OCI-LY1 (cell line): ENCODE results near the gene MYMX.

Experiments
- H2AFZ ChIP-seq: fragments of 200-600 bp; sonication (generic), shearing (Covaris generic); 2 replicates; pipeline ENCODE4 v1.6.0; 2014; ENCODE audit warnings: antibody characterized with exemption, mild to moderate bottlenecking, low read length
- H3F3A ChIP-seq: fragments of 200-600 bp; sonication (generic), shearing (Covaris generic); 2 replicates; pipeline ENCODE4 v1.6.0; 2014; ENCODE audit warnings: mild to moderate bottlenecking, antibody characterized with exemption, low read length, moderate library complexity; ENCODE audit not compliant: insufficient read depth
- H3K27ac ChIP-seq: fragments of 200-600 bp; sonication (generic); 2 replicates; pipeline ENCODE4 v1.5.1; 2014; ENCODE audit warnings: low read length, mixed run types, mild to moderate bottlenecking, low read depth; ENCODE audit not compliant: poor library complexity, severe bottlenecking
- H3K27me3 ChIP-seq: fragments of 200-600 bp; sonication (generic); 2 replicates; pipeline ENCODE4 v1.6.0; 2014; ENCODE audit warnings: antibody characterized with exemption, mild to moderate bottlenecking, low read length, moderate library complexity; ENCODE audit not compliant: insufficient read depth
- H3K36me3 ChIP-seq: fragments of 200-600 bp; sonication (generic); 2 replicates; pipeline ENCODE4 v1.6.1; 2014; ENCODE audit warnings: mild to moderate bottlenecking, antibody characterized with exemption, low read length, moderate library complexity, mixed read lengths; ENCODE audit not compliant: insufficient read depth
- H3K4me1 ChIP-seq: fragments of 200-600 bp; sonication (generic); 2 replicates; pipeline ENCODE4 v1.5.1; 2014; ENCODE audit warnings: mild to moderate bottlenecking, low read length, moderate library complexity; ENCODE audit not compliant: insufficient read depth, severe bottlenecking
- H3K4me2 ChIP-seq: fragments of 200-600 bp; sonication (generic), shearing (Covaris generic); 2 replicates; pipeline ENCODE4 v1.6.1; 2014; ENCODE audit warnings: low read length
- H3K4me3 ChIP-seq: fragments of 200-600 bp; sonication (generic); 2 replicates; pipeline ENCODE4 v1.5.1; 2014; ENCODE audit warnings: low read length, low read depth, mild to moderate bottlenecking, mixed read lengths; ENCODE audit not compliant: poor library complexity, severe bottlenecking
- H3K79me2 ChIP-seq: fragments of 200-600 bp; shearing (Covaris generic); 2 replicates; pipeline ENCODE4 v1.6.1; 2016; ENCODE audit warnings: mixed run types, low read length, mixed read lengths; ENCODE audit not compliant: insufficient read depth
- H3K9ac ChIP-seq: fragments of 200-600 bp; sonication (generic), shearing (Covaris generic); 2 replicates; pipeline ENCODE4 v1.6.1; 2014; ENCODE audit warnings: mild to moderate bottlenecking, low read length, mixed read lengths
- H3K9me2 ChIP-seq: fragments of 200-600 bp; sonication (generic), shearing (Covaris generic); 2 replicates; pipeline ENCODE4 v1.6.1; 2014; ENCODE audit warnings: low read depth, mild to moderate bottlenecking, low read length, mixed read lengths
- H3K9me3 ChIP-seq: fragments of 200-600 bp; shearing (Covaris generic); 2 replicates; pipeline ENCODE4 v1.6.1; 2014; ENCODE audit warnings: low read length, mixed read lengths
- H4K20me1 ChIP-seq: fragments of 200-600 bp; sonication (generic), shearing (Covaris generic); 2 replicates; pipeline ENCODE4 v1.6.0; 2016; ENCODE audit warnings: mild to moderate bottlenecking, low read length; ENCODE audit not compliant: insufficient read depth
- EZH2 ChIP-seq: fragments of 200-600 bp; sonication (generic), shearing (Covaris generic); IDR thresholded peaks from 2 replicates; pipeline ENCODE4 v1.8.0; 2017; ENCODE audit warnings: borderline replicate concordance, mixed run types, mild to moderate bottlenecking, antibody characterized with exemption, low read length, moderate library complexity, mixed read lengths
- TF ChIP-seq, protein P1 (sequence below): fragments of 200-600 bp; sonication (generic), shearing (Covaris generic); IDR thresholded peaks from 2 replicates; pipeline ENCODE4 v1.5.1; 2017; ENCODE audit warnings: mild to moderate bottlenecking, antibody characterized with exemption, low read length, moderate library complexity, mixed read lengths

MYMX gene

GRCh38 chr6:44238687-44239350 is 22.1 kb downstream of the MYMX start:
- Histone ChIP-seq H3K4me1 (peaks cover 9% of the 10 kb centered on the region), H3K4me2 (no peak overlapping the region), H3K9ac (no peak overlapping the region)

DNA sequence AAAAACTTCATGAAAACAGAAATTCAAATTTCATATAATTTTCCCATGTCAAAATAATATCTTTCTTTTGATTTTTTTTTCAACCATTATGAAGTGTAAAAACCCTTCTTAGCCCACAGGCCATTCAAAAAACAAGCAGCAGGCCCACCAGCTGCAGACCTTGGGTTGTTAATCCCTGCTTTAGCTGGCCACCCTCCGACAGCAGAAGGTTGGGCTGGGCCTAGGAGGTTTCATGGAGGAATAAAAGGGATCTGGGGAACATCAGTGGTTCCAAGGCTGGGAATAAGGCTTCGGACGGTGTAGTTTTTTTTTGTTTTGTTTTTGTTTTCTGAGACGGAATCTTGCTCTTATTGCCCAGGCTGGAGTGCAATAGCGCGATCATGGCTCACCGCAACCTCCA is 26.6 kb downstream of the MYMX start:
- Histone ChIP-seq H3K4me2 (no peak overlapping the region), H3K79me2 (peaks cover 14% of the 10 kb centered on the region), H3K27me3 (no peaks in the 10 kb centered on the region), H3K27ac (no peak overlapping the region), H3K36me3 (peaks cover 14% of the 10 kb centered on the region), H4K20me1 (no peaks in the 10 kb centered on the region), H3F3A (no peaks in the 10 kb centered on the region), H3K9ac (no peak overlapping the region), H3K4me1 (peaks cover 11% of the 10 kb centered on the region), H3K9me3 (no peaks in the 10 kb centered on the region), H3K4me3 (no peak overlapping the region), H2AFZ (no peak overlapping the region), H3K9me2 (no peaks in the 10 kb centered on the region)
- TF ChIP-seq, protein P1, sequence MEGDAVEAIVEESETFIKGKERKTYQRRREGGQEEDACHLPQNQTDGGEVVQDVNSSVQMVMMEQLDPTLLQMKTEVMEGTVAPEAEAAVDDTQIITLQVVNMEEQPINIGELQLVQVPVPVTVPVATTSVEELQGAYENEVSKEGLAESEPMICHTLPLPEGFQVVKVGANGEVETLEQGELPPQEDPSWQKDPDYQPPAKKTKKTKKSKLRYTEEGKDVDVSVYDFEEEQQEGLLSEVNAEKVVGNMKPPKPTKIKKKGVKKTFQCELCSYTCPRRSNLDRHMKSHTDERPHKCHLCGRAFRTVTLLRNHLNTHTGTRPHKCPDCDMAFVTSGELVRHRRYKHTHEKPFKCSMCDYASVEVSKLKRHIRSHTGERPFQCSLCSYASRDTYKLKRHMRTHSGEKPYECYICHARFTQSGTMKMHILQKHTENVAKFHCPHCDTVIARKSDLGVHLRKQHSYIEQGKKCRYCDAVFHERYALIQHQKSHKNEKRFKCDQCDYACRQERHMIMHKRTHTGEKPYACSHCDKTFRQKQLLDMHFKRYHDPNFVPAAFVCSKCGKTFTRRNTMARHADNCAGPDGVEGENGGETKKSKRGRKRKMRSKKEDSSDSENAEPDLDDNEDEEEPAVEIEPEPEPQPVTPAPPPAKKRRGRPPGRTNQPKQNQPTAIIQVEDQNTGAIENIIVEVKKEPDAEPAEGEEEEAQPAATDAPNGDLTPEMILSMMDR = no peak

More at GRCh38 chr6:44238687-44239350, 22.1 kb downstream of the MYMX start:
- H3K27me3 ChIP-seq = no peaks in the 10 kb centered on the region
- H3F3A ChIP-seq = no peaks in the 10 kb centered on the region
- H3K27ac ChIP-seq = no peak overlapping the region
- H4K20me1 ChIP-seq = no peaks in the 10 kb centered on the region
- TF ChIP-seq, protein P1 = no peak
- TF ChIP-seq EZH2 = no peak
- H3K36me3 ChIP-seq = peaks cover 16% of the 10 kb centered on the region; the same call in 1 of the 2 replicates
- H3K4me3 ChIP-seq = no peak overlapping the region
- H3K9me3 ChIP-seq = no peaks in the 10 kb centered on the region
- H3K9me2 ChIP-seq = no peaks in the 10 kb centered on the region
- no peaks in the 10 kb centered on the region for H3K79me2 ChIP-seq
- H2AFZ ChIP-seq = no peak overlapping the region

DNA sequence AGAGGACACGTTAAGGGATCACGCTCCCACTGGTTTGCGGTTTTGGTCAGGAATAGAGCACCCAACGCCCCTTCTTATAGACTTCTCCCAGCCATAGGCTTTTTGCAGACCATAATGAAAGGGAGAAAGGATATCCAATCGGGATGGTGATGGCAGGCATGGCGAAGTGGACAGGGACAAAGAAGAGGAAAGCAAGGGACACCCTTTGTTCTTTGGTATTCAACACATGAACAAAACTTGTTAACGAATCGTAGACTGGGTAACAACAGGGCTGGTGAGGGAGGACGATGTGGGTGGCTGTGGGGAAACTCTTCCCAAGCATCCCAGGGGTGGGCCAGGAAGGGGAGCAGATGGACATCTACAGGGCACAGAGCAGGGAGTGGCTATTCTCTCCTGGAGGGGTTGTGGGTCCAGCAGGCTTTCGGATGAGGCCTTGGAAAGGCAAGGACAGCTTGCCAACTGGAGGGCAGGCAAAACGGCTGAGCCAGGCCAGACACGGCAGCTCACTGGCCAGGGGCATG is 28.7 kb downstream of the MYMX start:
- Histone ChIP-seq H3K4me1 (peaks cover 25% of the 10 kb centered on the region), H2AFZ (no peak overlapping the region), H4K20me1 (no peaks in the 10 kb centered on the region), H3K27ac (no peak overlapping the region), H3K36me3 (peaks cover 35% of the 10 kb centered on the region), H3K9me3 (no peaks in the 10 kb centered on the region), H3F3A (no peaks in the 10 kb centered on the region), H3K9ac (peak overlapping the region; percentile 53; the same call in 1 of the 2 replicates), H3K9me2 (no peaks in the 10 kb centered on the region), H3K79me2 (peaks cover 22% of the 10 kb centered on the region), H3K27me3 (no peaks in the 10 kb centered on the region), H3K4me3 (peak overlapping the region; percentile 98), H3K4me2 (peak overlapping the region; percentile 82)
- TF ChIP-seq, protein P1 = no peak
- no peak for TF ChIP-seq EZH2
